GM12873 (cell line): ENCODE measurements around the gene ZBTB46.

ENCODE experiments used
- CTCF ChIP-seq: IDR thresholded peaks from 2 replicates; pipeline ENCODE4 v1.5.1; 2012; ENCODE audit warnings: low read depth, mild to moderate bottlenecking, moderate library complexity, low read length, control low read depth; ENCODE audit not compliant: insufficient read depth; ENCODE audit errors: missing control alignments

The ZBTB46 gene

GRCh38 chr20:63739130-63740069 is 91.7 kb downstream of the ZBTB46 start, which contains the start of gene SLC2A4RG:
Gene SLC2A4RG, plus strand, starts transcription at chr20:63739776. Its CDS starts 137 bp downstream, at chr20:63739913.
- TF ChIP-seq CTCF = no peak

- TF ChIP-seq CTCF = no peak
These were observed 92.4 kb downstream of the ZBTB46 start for GRCh38 chr20:63738687-63739129.

GRCh38 chr20:63737945-63738686 is 92.9 kb downstream of the ZBTB46 start:
- peak; percentile 10 for TF ChIP-seq CTCF

- TF ChIP-seq CTCF = no peak
These were observed 93.4 kb downstream of the ZBTB46 start for GRCh38 chr20:63737695-63737944.

GRCh38 chr20:63736893-63737694 is 94.0 kb downstream of the ZBTB46 start:
- TF ChIP-seq CTCF = peak; percentile 10

- TF ChIP-seq CTCF = peak; percentile 4
These were observed 95.0 kb downstream of the ZBTB46 start, which contains the start of gene LIME1 for GRCh38 chr20:63735859-63736718. Gene LIME1, plus strand, starts transcription at chr20:63736664. Its CDS starts 886 bp downstream, at chr20:63737550.
